HG02943 (cell line): ENCODE measurements around the gene HERC2.
"Not testable (repeated sequence)": the region's sequence is repeated elsewhere in the genome, so short reads cannot be mapped to it uniquely, and the experiment has no call there.

ENCODE experiments used
- ATAC-seq: cut with Tn5 transposase; IDR thresholded peaks from one replicate; pipeline ENCODE4 v1.9.1; 2021; ENCODE audit warnings: mild to moderate bottlenecking, low read depth, moderate library complexity; ENCODE audit not compliant: unreplicated experiment

HERC2 gene

DNA sequence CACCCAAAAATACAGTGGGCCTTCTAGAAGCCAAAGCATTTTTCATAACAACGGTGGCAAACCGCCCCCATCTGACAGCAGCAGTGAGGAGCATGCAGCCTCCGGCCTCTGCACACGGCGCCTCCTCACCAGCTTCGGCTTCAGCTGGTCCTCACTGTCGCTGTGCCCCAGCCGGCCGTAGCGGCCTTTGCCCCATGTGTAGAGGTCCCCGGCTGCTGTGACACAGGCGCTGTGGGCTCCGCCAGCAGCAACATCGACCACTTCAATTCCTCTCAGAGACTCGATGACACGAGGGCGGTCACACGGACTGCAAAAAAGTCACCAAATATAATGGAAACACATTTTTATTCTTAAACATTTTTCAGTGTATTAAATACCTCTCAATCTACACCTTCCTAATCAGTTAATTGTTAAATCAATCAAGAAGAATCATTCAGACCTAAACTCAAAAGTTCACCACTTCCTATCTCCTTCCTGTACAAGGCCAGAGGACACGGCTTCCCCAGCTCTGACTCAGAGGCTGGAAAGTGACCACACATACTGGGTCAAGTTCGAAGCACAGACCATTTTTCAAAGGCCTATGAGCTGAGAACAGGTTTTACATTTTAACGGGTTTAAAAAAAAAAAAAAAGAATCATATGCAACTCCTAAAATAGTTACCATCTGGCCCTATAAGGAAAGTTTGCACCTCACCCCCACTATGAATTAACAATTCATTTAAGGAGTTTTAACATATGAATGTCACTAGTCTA, 189.3 kb downstream of the HERC2 start:
- no peak for ATAC-seq

DNA sequence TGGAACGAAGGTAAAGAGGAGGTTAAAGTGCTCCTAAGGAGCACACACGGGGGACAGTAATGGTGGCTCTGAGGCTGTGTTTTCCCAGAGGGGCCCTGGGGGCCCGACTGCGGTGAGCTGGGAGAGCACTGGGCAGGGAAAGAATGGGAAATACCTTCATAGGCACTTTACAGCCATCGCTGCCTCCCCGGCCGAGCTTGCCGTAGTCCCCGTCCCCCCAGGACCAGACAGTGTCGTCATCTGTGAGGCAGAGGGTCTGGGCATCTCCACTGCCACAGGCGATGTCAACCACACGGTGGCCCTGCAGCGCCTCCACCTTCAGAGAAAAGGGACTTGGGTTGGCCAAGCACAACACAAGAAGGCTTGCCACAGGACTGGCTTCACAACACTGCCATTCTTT, 190.0 kb downstream of the HERC2 start:
- no peak for ATAC-seq

DNA sequence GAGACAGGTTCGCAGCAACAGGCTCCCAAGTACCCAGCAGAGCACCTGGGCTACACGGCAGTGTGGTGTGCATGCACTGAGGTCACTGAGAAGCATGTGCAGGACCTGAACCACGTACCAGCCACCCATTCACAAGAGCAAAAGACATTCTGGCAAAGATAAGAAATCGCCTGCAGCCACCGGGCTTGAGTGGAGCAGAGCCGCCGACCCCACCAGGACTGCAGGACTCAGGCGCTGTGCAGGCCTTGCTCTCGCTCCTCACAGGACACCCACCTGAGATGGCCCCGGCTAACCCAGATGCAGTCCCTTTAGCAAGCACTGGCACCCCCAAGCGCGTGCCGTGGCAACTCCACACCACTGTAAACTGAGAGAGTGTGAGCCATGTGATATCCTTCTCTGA, 190.6 kb downstream of the HERC2 start:
- no peak for ATAC-seq

DNA sequence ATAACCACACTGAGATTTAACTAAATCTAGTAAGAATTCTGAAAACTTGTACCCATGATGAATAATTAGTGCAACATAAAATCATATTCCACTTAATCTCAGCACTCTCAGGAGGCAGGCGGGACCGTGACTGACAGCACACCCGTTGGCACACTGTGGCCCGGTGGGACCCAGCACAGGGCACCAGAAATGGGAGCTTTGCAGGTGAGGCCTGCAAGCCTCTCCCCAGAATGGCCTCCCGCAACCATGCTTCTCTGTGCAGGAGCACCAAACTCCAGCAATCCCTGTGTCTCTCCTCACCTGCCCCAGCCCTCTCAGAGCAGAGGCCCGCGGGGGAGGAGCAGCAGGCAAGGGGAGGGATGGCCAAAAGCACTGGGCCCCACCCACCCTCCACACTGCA, 191.3 kb downstream of the HERC2 start:
- no peak for ATAC-seq

DNA sequence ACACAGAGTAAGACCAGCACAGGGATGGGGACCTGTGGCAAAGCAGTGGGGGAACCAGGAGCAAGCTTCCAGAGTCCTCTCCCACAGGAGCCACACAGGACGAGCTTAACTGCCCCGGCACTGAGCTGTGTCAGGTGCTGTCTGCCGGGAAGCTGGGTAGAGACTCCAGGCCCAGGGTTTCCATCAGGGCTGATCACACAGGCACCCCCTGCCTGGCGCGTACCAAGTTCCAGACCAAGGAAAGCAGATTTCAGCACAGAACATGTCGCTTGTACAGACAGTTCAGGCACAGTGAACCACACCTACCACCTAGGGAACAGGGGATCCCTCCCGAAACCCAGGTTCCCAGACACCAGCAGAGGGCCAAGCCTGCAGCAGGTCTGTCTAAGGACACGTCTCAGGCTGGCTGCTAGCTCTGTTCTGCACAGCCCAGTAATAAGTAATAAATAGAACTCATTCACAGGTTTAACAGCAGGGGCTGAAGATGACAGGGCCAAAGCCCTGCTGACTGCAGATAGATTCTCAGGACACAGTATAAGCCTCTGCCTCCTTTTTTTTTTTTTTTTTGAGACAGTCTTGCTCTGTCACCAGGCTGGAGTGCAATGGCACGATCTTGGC, 192.6 kb downstream of the HERC2 start:
- no peak for ATAC-seq

DNA sequence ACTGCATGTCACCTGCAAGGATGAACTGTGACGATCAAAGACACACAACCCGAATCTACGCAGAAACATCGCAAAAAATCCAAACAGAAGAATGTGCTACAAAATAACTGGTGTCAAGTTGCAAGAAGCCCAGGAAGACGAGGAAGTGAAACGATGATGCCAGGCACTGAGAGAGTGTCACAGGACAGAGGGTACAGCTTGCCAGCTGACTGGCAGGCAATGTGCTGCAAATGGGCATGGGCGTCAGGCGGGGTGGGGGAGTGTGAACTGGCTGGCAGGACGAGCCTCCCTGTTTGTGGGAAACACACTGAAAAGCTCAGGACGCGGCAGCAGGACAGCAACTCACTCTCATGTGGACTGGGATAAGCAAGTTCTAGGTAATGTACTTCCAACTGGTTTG, 193.9 kb downstream of the HERC2 start:
- ATAC-seq: no peak

DNA sequence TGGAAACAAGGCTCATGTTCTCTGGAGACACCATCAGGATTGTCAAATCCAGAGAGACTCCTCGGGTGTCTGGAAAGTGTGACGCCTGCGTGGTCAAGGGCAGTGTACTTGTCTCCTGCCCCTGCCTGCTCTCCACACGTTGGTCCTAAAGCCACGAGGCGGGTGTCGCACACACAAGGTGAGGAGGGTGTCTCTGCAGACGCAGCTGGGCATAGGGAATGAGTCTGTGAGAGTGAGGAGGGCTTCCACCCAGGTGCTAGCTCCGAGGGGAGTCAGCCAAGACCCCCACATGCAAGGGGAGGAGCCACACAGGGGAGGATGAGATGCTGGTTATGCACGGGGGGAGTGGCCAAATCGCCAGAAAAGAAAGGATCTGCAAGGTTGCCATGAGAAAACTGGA, 194.9 kb downstream of the HERC2 start:
- no peak for ATAC-seq

DNA sequence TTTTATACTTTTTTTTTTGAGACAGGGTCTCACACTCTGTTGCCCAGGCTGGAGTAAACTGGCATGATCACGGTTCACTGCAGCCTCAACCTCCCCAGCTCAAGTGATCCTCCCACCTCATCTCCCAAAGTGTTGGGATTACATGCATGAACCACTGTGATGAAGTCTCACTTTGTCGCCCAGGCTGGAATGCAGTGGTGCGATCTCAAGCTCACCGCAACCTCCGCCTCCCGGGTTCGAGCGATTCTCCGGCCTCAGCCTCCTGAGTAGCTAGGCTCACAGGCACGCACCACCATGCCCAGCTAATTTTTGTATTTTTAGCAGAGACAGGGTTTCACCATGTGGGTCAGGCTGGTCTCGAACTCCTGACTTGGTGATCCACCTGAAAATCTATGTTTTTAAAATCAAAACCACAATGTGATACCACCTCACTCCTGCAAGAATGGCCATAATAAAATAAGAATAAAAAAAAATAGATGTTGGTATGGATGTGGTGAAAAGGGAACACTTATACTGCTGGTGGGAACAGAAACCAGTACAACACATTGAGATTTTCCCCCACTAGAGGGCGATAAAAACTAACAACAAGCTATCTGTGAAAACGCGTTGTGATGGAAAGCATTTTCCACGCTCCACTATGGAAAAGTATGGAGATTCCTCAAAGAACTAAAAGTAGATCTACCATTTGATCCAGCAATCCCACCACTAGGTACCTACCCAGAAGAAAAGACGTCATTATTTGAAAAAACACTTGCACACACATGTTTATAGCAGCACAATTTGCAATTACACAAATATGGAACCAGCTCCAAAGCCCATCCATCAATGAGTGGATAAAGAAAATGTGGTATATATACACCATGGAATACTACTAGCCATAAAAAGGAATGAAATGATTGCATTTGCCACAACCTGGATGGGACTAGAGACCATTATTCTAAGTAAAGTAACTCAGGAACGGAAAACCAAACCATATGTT, 196.0 kb downstream of the HERC2 start:
- no peak for ATAC-seq

DNA sequence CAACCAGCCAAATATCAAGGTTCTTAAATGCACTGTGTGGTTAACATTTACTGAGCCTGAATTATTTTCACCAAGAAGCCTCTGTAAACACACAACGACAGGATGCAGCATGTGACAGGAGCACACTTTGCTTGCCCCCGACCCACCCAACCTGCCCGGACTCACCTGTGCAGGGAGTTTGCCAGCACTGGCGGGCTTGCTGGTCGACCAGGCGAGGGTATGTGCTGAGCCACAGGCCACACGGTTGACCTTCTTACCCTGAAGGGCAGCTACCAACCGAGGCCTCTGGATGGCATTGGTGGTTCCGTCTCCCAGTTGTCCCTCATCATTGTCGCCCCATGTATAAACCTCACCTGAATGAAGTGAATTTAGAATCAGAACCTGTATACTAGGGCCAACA, 197.1 kb downstream of the HERC2 start:
- ATAC-seq: no peak

DNA sequence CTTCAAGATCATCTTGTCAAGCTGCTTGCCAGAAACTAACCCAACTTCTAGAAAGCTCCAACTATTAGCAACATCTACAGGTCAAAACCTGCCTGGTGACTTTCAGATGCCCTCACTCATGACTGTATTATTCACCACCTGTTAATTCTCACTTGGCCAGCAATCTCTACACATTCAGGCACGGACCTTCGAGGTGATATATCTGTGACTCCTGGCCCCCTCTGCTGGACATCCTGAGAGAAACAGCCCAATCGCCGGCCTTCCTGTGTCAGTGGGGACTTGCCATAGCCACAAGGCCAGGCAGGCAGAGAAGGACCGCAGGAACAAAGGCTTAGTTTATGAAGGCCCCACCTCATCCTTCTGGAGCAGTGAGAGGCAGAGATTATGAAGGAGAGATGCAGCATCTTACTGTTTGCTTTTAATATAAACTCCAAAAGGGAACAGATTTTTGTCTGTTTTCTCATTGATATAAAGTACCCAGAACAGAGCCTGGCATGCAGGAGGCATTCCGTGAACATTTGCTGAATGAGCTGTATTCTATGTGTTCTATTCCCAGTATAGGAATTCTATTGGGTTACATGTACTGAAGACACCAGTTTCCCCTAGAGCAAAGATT, 198.5 kb downstream of the HERC2 start:
- peak; percentile 64 for ATAC-seq

DNA sequence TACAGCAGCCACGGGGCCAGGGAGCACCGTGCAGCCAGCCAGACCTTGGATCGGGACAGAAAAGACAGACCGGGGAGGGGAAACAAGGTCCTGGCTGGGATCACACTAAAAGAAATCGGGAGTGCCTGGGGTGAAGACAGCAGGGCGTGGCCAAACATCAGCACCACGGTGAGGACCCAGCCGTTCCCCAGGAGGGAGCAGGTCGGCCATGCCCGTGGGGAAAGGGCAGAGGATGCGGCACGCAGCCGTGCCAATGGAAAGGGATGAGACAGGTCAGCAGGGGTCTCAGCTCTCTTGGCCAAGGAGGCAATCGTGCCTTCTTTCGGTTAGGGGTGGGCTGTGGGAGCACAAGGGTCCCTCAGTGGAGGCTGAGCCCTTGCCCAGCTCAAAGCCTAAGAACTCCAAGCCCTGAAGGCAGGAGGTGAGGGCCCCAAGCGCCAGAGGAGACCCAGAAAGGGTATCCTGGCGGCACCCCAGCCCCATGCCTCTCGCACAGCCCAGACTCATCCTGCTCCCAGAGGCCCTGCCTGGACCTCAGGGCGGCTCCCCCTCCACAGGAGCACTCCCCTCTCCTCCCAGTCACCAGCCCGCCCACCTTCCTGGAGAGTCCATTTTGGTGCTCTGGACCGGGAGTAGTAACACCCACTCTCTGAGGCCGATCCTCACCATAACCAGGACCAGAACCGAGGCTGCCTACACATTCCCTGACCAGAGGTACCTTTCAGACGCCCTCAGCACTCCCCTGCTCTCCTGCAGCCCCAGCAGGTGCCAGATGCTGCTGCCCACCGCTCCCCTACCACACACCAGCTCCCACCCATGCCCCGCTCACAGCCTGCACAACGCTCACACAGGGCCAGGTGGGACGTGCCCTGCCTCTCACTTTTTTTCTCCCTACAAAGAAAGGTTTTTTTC, 199.7 kb downstream of the HERC2 start:
- no peak for ATAC-seq

DNA sequence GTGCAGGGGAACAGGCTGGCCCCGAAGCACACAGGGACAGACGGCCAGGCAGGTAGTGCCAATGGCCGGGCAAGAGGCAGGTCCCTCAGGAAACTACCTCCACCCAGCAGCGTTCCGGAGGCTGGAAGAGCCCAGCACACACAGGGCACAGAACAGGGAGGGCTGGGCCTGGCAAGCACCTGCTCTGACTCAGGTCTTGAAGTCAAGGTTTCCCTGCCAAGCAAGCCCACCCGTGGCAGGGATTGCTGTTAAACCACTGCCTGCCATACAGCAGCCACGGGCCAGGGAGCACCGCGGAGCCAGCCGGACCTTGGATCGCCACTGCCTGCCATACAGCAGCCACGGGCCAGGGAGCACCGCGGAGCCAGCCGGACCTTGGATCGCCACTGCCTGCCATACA, 200.4 kb downstream of the HERC2 start:
- not testable (repeated sequence) for ATAC-seq

DNA sequence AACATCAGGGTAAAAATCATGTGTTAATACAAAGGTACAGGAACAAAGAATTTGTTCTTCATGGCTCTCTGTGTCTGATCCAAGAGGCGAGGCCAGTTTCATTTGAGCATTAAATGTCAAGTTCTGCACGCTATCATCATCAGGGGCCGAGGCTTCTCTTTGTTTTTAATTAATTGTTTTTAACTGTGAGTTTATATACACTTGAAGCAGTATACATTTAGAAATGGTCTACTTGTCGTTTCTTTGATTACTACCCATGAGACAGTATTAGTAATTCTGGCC, 201.7 kb downstream of the HERC2 start:
- no peak for ATAC-seq

DNA sequence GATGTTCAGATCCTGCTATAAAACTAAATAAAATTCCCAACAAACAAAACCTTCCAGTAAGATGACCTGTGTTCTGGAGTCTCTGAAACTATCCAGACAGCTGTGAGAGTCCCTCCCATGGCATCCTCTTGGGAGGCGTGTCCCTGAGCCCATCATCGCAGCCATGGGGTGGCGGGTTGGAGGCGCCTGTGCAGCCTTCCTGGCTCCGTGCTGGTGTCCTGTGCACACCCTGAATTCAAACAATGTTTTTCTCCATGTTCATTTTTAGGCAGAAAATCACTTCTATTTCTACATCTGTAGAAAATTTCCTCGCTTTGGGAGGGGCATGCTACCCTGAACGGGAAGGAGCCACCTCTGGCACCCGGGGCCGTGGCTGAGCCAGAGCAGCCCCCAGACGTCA, 203.4 kb downstream of the HERC2 start:
- no peak for ATAC-seq

DNA sequence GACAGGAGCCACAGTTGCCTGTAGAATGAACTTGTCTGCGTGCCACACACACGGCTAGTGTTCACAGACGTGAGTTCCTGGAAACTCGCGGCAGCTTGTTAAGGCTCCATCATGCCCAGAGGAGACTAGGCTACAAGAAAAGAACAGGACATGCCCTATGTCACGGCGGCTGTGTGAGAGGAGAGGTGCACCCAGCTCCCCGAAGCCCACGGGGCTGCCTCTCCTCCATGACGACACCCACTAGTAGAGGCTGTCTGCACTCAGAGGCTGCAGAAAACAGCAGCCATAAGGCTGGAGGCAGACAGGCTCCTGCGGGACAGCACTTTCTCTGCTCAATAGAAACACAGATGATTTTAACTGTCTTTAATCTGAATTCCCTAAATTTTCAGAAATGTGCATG, 203.9 kb downstream of the HERC2 start:
- ATAC-seq: no peak

DNA sequence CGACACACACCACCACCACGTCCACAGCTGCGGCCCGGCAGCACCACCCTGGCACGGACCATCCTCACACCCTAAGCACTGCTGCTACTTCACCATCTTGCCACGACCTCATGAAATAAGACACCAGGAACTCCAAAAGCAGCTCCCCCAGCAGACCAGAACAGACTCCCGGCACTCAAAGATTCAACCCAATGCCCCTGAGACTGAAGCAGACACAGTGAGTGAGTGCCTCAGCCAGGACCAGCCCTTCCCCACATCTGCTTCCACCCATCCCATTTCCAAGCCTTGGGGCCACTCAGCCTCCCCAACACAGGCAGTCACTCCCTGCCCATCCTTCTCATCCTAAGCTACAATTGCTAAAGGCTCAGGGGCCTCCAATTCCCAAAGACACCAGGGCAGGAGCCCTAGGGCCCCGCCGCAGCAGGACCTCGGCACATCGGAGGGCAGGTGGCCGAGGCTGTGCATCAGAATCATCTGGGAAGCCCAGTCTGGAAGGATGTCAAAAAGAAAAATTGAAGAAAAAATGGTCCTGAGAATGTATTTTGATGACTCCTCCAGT, 204.5 kb downstream of the HERC2 start:
- no peak for ATAC-seq

DNA sequence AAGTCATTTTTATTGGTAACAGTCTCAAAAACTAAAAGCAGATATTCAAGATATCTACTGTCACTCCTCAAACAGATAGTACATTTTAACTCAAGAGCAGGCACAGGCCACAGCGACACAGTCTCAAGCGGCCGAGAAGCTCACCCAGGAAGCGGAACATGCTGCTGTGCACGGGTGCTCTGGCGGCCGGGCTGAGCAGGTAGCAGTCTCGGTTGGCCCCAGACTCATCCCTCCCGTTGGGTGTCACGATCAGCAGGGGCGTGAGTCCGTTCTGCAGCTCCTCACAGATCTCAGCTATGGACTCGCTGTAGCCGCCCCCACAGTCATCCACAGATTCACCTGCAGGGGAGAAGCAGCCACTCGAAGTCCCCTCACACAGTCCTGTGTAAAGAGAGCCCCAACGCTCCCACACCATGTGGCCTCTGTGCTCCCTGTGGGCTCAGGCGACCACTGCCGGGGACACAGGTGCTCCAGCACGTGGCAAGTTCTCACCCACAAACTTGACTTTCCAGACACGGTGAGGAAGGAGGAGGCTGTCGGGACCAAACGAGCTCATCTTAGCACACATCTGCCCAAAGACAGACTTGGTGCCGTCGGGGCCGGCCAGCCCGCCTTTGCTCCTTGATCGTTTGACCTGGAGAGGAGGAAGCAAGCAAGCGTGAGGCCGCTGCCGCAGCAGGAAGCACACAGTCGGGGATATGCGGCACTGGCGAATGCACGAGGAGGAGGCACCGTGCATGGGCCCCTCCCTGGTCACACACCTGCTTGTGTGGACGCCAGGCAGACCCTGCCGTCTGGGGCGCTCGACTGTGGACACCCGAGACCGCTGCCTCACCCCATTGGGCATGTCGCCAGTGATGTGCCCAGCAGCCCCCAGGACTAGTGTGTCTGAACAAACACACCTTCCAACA, 205.2 kb downstream of the HERC2 start:
- no peak for ATAC-seq

DNA sequence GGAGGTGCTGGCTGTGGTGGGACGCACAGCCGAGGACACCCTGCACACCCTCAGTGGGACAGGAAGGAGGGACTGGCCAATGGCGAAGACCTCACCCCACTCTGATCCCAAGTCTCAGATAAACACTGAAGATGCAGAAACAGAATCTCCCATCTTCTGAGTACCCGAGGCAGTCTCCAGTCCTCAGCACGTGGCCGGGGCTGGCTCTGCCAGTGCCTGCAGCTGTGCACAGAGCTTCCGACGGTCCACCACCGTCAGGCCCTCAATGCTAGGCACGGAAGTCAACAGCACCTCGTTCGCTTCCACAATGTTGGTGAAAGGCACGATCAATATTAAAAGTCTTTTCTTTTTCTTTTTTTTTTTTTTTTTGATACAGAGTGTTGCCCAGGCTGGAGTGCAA, 206.1 kb downstream of the HERC2 start:
- ATAC-seq: no peak
